CD4-positive, CD25-positive, alpha-beta regulatory T cell (primary cell): ENCODE results near the gene TMEM97. TPM values are rescaled to one million over a fixed set of nuclear protein-coding genes. Genes with fewer than 3 reads are reported as not detected.
"Not testable (repeated sequence)": the region's sequence is repeated elsewhere in the genome, so short reads cannot be mapped to it uniquely, and the experiment has no call there.

Experiments used
- ATAC-seq, 2 donors: fragments of 150-1000 bp; cut with Tn5 transposase; one replicate each; pipeline ENCODE4 v1.10.0; 2021; ENCODE audit warnings: low read depth in 2 of 2, moderate number of reproducible peaks in 2 of 2, moderate library complexity in 1 of 2
- DNase-seq, 3 donors: peaks; one replicate each; pipeline versions ENCODE4 v3.0.0 to v3.0.0-alpha.2; 2012 to 2022; ENCODE audit warnings: mixed read lengths in 1 of 3
- H3K27ac ChIP-seq: one replicate; pipeline ENCODE4 v1.7.0; 2013; ENCODE audit warnings: mild to moderate bottlenecking, low read length; ENCODE audit not compliant: insufficient read depth, poor library complexity, severe bottlenecking
- H3K27me3 ChIP-seq: one replicate; pipeline ENCODE4 v1.7.0; 2013; ENCODE audit warnings: low read length; ENCODE audit not compliant: control insufficient read depth, insufficient read depth
- H3K36me3 ChIP-seq: one replicate; pipeline ENCODE4 v1.7.0; 2013; ENCODE audit warnings: mild to moderate bottlenecking, low read length, moderate library complexity; ENCODE audit not compliant: control insufficient read depth, insufficient read depth
- H3K4me1 ChIP-seq: 2 replicates; pipeline ENCODE4 v1.7.0; 2013; ENCODE audit warnings: mild to moderate bottlenecking, low read length; ENCODE audit not compliant: insufficient read depth, control insufficient read depth, poor library complexity, severe bottlenecking
- H3K4me3 ChIP-seq: one replicate; pipeline ENCODE4 v1.7.0; 2013; ENCODE audit warnings: low read depth, mild to moderate bottlenecking, low read length, moderate library complexity
- H3K9me3 ChIP-seq, 2 experiments: 1 replicate in 1 of 2; 2 replicates in 1 of 2; pipeline ENCODE4 v1.7.0; 2013; ENCODE audit warnings: low read length in 2 of 2, mild to moderate bottlenecking in 1 of 2, moderate library complexity in 1 of 2; ENCODE audit not compliant: control insufficient read depth in 2 of 2
- H3K27ac Mint-ChIP-seq, 3 donors: one replicate each; pipeline ENCODE4 v1.8.0; 2020 to 2022; ENCODE audit warnings: mild to moderate bottlenecking in 3 of 3, mixed read lengths in 3 of 3, moderate library complexity in 2 of 3
- H3K27me3 Mint-ChIP-seq: one replicate; pipeline ENCODE4 v1.8.0; 2022; ENCODE audit warnings: mild to moderate bottlenecking, mixed read lengths
- H3K36me3 Mint-ChIP-seq: one replicate; pipeline ENCODE4 v1.8.0; 2020; ENCODE audit warnings: mixed read lengths
- H3K4me1 Mint-ChIP-seq, 4 donors: one replicate each; pipeline ENCODE4 v1.8.0; 2020 to 2022; ENCODE audit warnings: mixed read lengths in 4 of 4, mild to moderate bottlenecking in 1 of 4
- H3K4me3 Mint-ChIP-seq, 4 donors: one replicate each; pipeline ENCODE4 v1.8.0; 2020 to 2022; ENCODE audit warnings: mild to moderate bottlenecking in 4 of 4, mixed read lengths in 4 of 4, moderate library complexity in 3 of 4
- H3K9me3 Mint-ChIP-seq, 7 donors: one replicate each; pipeline ENCODE4 v1.8.0; 2020 to 2022; ENCODE audit warnings: mixed read lengths in 7 of 7, mild to moderate bottlenecking in 3 of 7, moderate library complexity in 2 of 7
- polyA plus RNA-seq, 4 donors: library from polyadenylated mRNA; unstranded; fragments of 300-500 nt; fragmentation: Illumina TruSeq; gene quantifications; one replicate each; pipeline ENCODE4 v1.2.3, GENCODE V29; 2021
- total RNA-seq: library from RNA; stranded (reverse); gene quantifications from one replicate; pipeline ENCODE4 v1.2.3, GENCODE V29; 2022

TMEM97 gene
- total RNA-seq: 4.1 TPM
- polyA plus RNA-seq: 1 to 10 TPM; 6.6 to 9.5 (median 7.5) TPM

DNA sequence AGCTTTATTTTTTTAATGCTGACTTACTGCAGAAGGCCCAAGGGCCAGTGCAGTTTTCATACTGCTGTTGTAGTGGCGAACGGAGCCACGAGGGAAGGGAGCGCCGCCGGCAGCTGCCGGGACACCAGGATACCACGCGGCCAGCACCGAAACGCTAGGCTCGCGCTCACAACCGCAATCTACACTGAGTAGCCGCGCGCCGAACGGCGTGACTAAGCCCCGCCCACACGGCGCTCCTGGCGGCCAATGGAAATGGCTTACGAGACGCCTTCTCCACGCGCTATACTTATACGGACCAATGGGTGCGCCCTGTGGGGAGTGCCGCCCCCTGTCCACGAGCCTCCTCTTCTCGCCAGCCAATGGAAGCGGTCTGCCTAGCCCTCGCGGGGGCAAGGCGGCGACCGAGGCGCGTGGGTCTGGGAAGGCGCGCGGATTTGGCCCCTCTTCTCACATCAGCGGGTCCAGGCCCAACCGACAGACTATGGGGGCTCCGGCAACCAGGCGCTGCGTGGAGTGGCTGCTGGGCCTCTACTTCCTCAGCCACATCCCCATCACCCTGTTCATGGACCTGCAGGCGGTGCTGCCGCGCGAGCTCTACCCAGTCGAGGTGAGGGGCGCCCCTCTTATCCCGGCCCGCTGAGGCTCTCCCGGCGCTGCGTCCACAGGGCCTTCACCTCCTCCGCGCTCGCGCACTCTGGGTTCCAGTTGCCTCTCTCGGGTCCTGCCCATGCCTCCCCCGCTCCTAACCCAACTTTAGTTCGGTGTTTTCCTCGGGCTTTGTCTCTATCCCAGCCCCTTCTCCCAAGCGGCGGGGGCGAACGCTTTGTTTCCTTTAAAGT is at the start of gene TMEM97:
TMEM97 (plus strand) TSS at position 442 of the 839 bp plus-strand sequence; CDS start at position 482, 40 bp downstream.
- H3K27ac ChIP-seq: no peak within 1 kb of the TSS
- peaks cover 0 to 3% (median 0%) of the 10 kb centered on the region in 7 donors for H3K9me3 Mint-ChIP-seq
- H3K4me3 Mint-ChIP-seq: peak within 1 kb of the TSS; percentile 91 to 94 (median 92)
- H3K36me3 ChIP-seq: no peaks in the 10 kb centered on the region
- peak; percentile 94 to 97 (median 94) for DNase-seq
- H3K27me3 Mint-ChIP-seq: peaks cover 4% of the 10 kb centered on the region
- H3K4me1 ChIP-seq: peaks cover 22% of the 10 kb centered on the region
- ATAC-seq: peak; percentile 99
- H3K4me3 ChIP-seq: peak within 1 kb of the TSS; percentile 76
- no peaks in the 10 kb centered on the region for H3K27me3 ChIP-seq
- H3K4me1 Mint-ChIP-seq: peaks cover 7 to 27% (median 20%) of the 10 kb centered on the region in 4 donors
- H3K27ac Mint-ChIP-seq: peak within 1 kb of the TSS; percentile 71 to 82 (median 78)
- H3K36me3 Mint-ChIP-seq: no peaks in the 10 kb centered on the region
- H3K9me3 ChIP-seq: no peaks in the 10 kb centered on the region

DNA sequence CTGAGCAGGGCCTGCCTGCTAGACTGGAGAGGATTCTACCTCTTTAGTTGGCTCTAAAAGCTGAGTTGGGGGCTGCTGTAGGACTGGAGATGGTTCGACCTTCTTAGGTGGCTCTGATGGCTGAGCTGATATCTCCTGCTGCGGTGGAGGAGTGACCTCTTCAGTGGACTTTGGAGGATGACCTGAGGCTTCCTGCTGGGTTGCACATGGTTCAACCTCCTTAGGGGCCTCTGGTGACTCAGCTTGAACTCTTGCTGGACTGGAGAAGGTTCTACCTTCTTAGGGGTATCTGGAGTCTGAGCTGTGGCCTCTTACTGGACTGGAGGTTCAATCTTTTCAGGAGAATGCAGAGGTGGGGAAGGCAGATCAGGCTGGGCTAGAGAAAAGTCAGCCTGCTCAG is 48.9 kb upstream of the TMEM97 start:
- Mint-ChIP-seq H3K27ac (no peak overlapping the region), H3K4me3 (no peak overlapping the region), H3K4me1 (peaks cover 0 to 3% (median 1%) of the 10 kb centered on the region in 4 donors), H3K9me3 (peaks cover 0 to 17% (median 0%) of the 10 kb centered on the region in 7 donors), H3K27me3 (peaks cover 48% of the 10 kb centered on the region), H3K36me3 (no peaks in the 10 kb centered on the region)
- no peak for ATAC-seq
- Histone ChIP-seq H3K27me3 (peaks cover 10% of the 10 kb centered on the region), H3K27ac (no peak overlapping the region), H3K36me3 (no peaks in the 10 kb centered on the region), H3K4me3 (no peak overlapping the region), H3K4me1 (no peaks in the 10 kb centered on the region), H3K9me3 (no peaks in the 10 kb centered on the region)
- no peak for DNase-seq

- Mint-ChIP-seq H3K9me3 (peaks cover 0 to 17% (median 0%) of the 10 kb centered on the region in 7 donors), H3K4me3 (no peak overlapping the region), H3K36me3 (no peaks in the 10 kb centered on the region), H3K4me1 (peaks cover 0 to 3% (median 2%) of the 10 kb centered on the region in 4 donors), H3K27me3 (peaks cover 56% of the 10 kb centered on the region), H3K27ac (no peak overlapping the region)
- ATAC-seq (no peak), DNase-seq (no peak)
- no peaks in the 10 kb centered on the region for H3K4me1 ChIP-seq
- H3K9me3 ChIP-seq: no peaks in the 10 kb centered on the region
- no peak overlapping the region for H3K27ac ChIP-seq
- H3K4me3 ChIP-seq: no peak overlapping the region
- peaks cover 10% of the 10 kb centered on the region for H3K27me3 ChIP-seq
- H3K36me3 ChIP-seq: no peaks in the 10 kb centered on the region
Measured at GRCh38 chr17:28270926-28271325, 48.1 kb upstream of the TMEM97 start.

DNA sequence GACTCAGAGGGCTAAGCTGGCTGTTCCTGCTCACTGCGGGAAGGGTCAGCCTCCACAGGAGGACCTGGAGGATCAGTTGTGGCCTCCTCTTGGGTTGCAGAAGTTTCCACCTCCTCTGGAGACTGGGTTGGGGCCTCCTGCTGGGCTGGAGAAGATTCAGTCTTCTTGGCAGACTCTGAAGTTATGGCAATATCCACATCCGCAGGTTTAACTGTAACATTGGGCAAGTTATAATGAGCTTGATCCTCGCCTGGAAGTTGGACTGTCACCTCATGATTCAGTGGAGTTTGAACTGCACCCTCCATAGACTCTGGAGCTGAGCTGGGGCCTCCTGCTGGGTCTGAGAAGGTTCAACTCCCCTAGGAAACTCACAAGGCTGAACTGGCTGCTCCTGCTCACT is 47.6 kb upstream of the TMEM97 start:
- H3K9me3 ChIP-seq: no peaks in the 10 kb centered on the region
- peaks cover 12% of the 10 kb centered on the region for H3K27me3 ChIP-seq
- no peaks in the 10 kb centered on the region for H3K36me3 Mint-ChIP-seq
- H3K4me3 ChIP-seq: no peak overlapping the region
- H3K9me3 Mint-ChIP-seq: peaks cover 0 to 12% (median 0%) of the 10 kb centered on the region in 7 donors
- H3K4me1 ChIP-seq: no peaks in the 10 kb centered on the region
- DNase-seq (no peak), ATAC-seq (no peak)
- H3K27ac ChIP-seq: no peak overlapping the region
- H3K4me1 Mint-ChIP-seq: peaks cover 0 to 3% (median 2%) of the 10 kb centered on the region in 4 donors
- no peak overlapping the region for H3K4me3 Mint-ChIP-seq
- no peak overlapping the region for H3K27ac Mint-ChIP-seq
- peaks cover 62% of the 10 kb centered on the region for H3K27me3 Mint-ChIP-seq
- H3K36me3 ChIP-seq: no peaks in the 10 kb centered on the region

DNA sequence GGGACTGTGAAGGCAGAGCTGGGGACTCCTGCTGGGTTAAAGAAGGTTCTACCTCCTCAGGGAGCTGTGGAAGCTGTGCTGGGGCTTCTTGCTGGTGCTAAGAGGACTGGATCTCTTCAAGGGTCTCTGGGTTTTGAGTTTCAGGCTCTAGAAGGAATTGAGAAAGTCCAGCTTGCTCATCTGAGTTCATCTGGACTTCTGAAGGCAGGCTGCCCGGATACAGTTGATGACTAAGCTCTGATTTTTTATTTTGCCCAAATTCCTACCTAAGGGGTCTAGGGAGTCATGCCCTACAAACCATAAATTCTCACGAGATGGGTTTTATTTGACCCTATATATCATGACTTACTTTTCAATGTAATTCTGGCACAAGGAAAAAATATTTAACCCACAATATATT is 46.8 kb upstream of the TMEM97 start:
- H3K27ac ChIP-seq: no peak overlapping the region
- Mint-ChIP-seq H3K27ac (no peak overlapping the region), H3K4me3 (no peak overlapping the region), H3K9me3 (peaks cover 0 to 8% (median 0%) of the 10 kb centered on the region in 7 donors), H3K27me3 (peaks cover 62% of the 10 kb centered on the region), H3K4me1 (peaks cover 0 to 5% (median 2%) of the 10 kb centered on the region in 4 donors), H3K36me3 (no peaks in the 10 kb centered on the region)
- H3K9me3 ChIP-seq: no peaks in the 10 kb centered on the region
- no peaks in the 10 kb centered on the region for H3K36me3 ChIP-seq
- no peak overlapping the region for H3K4me3 ChIP-seq
- no peak for ATAC-seq
- no peaks in the 10 kb centered on the region for H3K4me1 ChIP-seq
- peaks cover 14% of the 10 kb centered on the region for H3K27me3 ChIP-seq
- no peak for DNase-seq

GRCh38 chr17:28273341-28273740 is 45.7 kb upstream of the TMEM97 start:
- ATAC-seq, H3K27ac ChIP-seq, H3K36me3 ChIP-seq, H3K36me3 Mint-ChIP-seq, H3K27ac Mint-ChIP-seq, H3K4me3 ChIP-seq, H3K9me3 Mint-ChIP-seq, H3K9me3 ChIP-seq, DNase-seq, H3K4me1 ChIP-seq, H3K4me3 Mint-ChIP-seq: not testable (repeated sequence)
- peaks cover 14% of the 10 kb centered on the region for H3K27me3 ChIP-seq
- H3K27me3 Mint-ChIP-seq: peaks cover 72% of the 10 kb centered on the region
- H3K4me1 Mint-ChIP-seq: peaks cover 3 to 16% (median 8%) of the 10 kb centered on the region in 4 donors

GRCh38 chr17:28274591-28275265 is 44.3 kb upstream of the TMEM97 start:
- H3K27me3 Mint-ChIP-seq: peaks cover 78% of the 10 kb centered on the region
- H3K9me3 Mint-ChIP-seq: peaks cover 0 to 3% (median 0%) of the 10 kb centered on the region in 7 donors
- H3K27ac Mint-ChIP-seq: no peak overlapping the region
- peaks cover 6 to 21% (median 11%) of the 10 kb centered on the region in 4 donors for H3K4me1 Mint-ChIP-seq
- peaks cover 15% of the 10 kb centered on the region for H3K4me1 ChIP-seq
- H3K4me3 Mint-ChIP-seq: no peak overlapping the region
- no peaks in the 10 kb centered on the region for H3K36me3 ChIP-seq
- DNase-seq (no peak), ATAC-seq (no peak)
- H3K9me3 ChIP-seq: no peaks in the 10 kb centered on the region
- H3K27me3 ChIP-seq: peaks cover 14% of the 10 kb centered on the region
- no peak overlapping the region for H3K4me3 ChIP-seq
- H3K36me3 Mint-ChIP-seq: no peaks in the 10 kb centered on the region
- no peak overlapping the region for H3K27ac ChIP-seq
